GM12878 (cell line): ENCODE data around the gene PDZRN3. TPM values are rescaled to one million over a fixed set of nuclear protein-coding genes. Genes with fewer than 3 reads are reported as not detected.

Experiments
- ATF2 ChIP-seq: IDR thresholded peaks from 2 replicates; pipeline ENCODE4 v1.6.1; 2012; ENCODE audit warnings: low read length, inconsistent platforms
- CHD4 ChIP-seq: fragments of 200-600 bp; sonication (generic); IDR thresholded peaks from 2 replicates; pipeline ENCODE4 v1.6.1; 2016; ENCODE audit warnings: mild to moderate bottlenecking
- CREB1 ChIP-seq: IDR thresholded peaks from 2 replicates; pipeline ENCODE4 v1.6.1; 2012; ENCODE audit warnings: low read depth, mild to moderate bottlenecking, inconsistent platforms
- GABPA ChIP-seq: IDR thresholded peaks from 2 replicates; pipeline ENCODE4 v1.6.1; 2014; ENCODE audit warnings: antibody characterized with exemption, low read depth, mild to moderate bottlenecking, inconsistent platforms
- HDAC6 ChIP-seq: fragments of 200-600 bp; sonication (generic); IDR thresholded peaks from one replicate; pipeline ENCODE4 v1.8.0; 2017; ENCODE audit warnings: antibody characterized with exemption; ENCODE audit not compliant: unreplicated experiment
- IRF5 ChIP-seq: fragments of 450-650 bp; IDR thresholded peaks from 2 replicates; pipeline ENCODE4 v1.6.1; 2017; ENCODE audit warnings: borderline replicate concordance
- JUNB ChIP-seq: IDR thresholded peaks from 2 replicates; pipeline ENCODE4 v1.6.1; 2016; ENCODE audit warnings: antibody characterized with exemption, mild to moderate bottlenecking
- MEF2A ChIP-seq: IDR thresholded peaks from 2 replicates; pipeline ENCODE4 v1.6.1; 2011; ENCODE audit warnings: low read depth, mild to moderate bottlenecking, low read length, moderate library complexity; ENCODE audit not compliant: insufficient read depth
- MEF2B ChIP-seq: fragments of 450-650 bp; IDR thresholded peaks from 2 replicates; pipeline ENCODE4 v1.6.1; 2018; ENCODE audit warnings: mild to moderate bottlenecking, moderate library complexity; ENCODE audit not compliant: partially characterized antibody, poor library complexity, severe bottlenecking
- NFIC ChIP-seq: IDR thresholded peaks from 2 replicates; pipeline ENCODE4 v1.6.1; 2012; ENCODE audit warnings: low read depth, mild to moderate bottlenecking, inconsistent platforms, low read length, moderate library complexity
- PAX5 ChIP-seq: IDR thresholded peaks from 2 replicates; pipeline ENCODE4 v1.6.1; 2011; ENCODE audit warnings: low read depth, low read length, borderline replicate concordance
- PKNOX1 ChIP-seq: fragments of 450-650 bp; IDR thresholded peaks from 2 replicates; pipeline ENCODE4 v1.6.1; 2016; ENCODE audit warnings: mild to moderate bottlenecking
- PML ChIP-seq: IDR thresholded peaks from 2 replicates; pipeline ENCODE4 v1.6.1; 2012; ENCODE audit warnings: low read length, inconsistent platforms
- POU2F2 ChIP-seq: IDR thresholded peaks from 3 replicates; pipeline ENCODE4 v1.6.1; 2011; ENCODE audit warnings: low read depth, mild to moderate bottlenecking, low read length, borderline replicate concordance
- SIN3A ChIP-seq: IDR thresholded peaks from 2 replicates; pipeline ENCODE4 v1.6.1; 2012; ENCODE audit warnings: low read depth, low read length, improper control_type of control experiment
- SKIL ChIP-seq: fragments of 450-650 bp; IDR thresholded peaks from 2 replicates; pipeline ENCODE4 v1.6.1; 2017; ENCODE audit warnings: mild to moderate bottlenecking, low read depth, inconsistent platforms; ENCODE audit not compliant: poor library complexity, severe bottlenecking
- SP1 ChIP-seq: IDR thresholded peaks from one replicate; pipeline ENCODE4 v1.6.1; 2011; ENCODE audit warnings: low read depth, low read length
- SUZ12 ChIP-seq: fragments of 200-600 bp; sonication (generic); IDR thresholded peaks from one replicate; pipeline ENCODE4 v1.6.1; 2018; ENCODE audit warnings: antibody characterized with exemption, mild to moderate bottlenecking; ENCODE audit not compliant: unreplicated experiment
- TARDBP ChIP-seq: IDR thresholded peaks from 2 replicates; pipeline ENCODE4 v1.6.1; 2016; ENCODE audit warnings: borderline replicate concordance
- YY1 ChIP-seq: IDR thresholded peaks from 2 replicates; pipeline ENCODE4 v1.6.1; 2011; ENCODE audit warnings: low read depth, mild to moderate bottlenecking, low read length
- ZNF592 ChIP-seq: fragments of 450-650 bp; IDR thresholded peaks from 2 replicates; pipeline ENCODE4 v1.6.1; 2017; ENCODE audit warnings: mild to moderate bottlenecking, moderate library complexity
- ZSCAN29 ChIP-seq: fragments of 450-650 bp; IDR thresholded peaks from 2 replicates; pipeline ENCODE4 v1.6.1; 2017; ENCODE audit warnings: mild to moderate bottlenecking, moderate library complexity
- polyA plus RNA-seq, 11 experiments: library from polyadenylated mRNA; depleted of rRNA in 4 of 11; unstranded in 6 of 11; stranded (reverse) in 5 of 11; fragments of >200 nt; fragmentation: Nextera tagmentation in 4 of 11; fragmentation: Illumina TruSeq in 1 of 11; extraction: Ambion mirVana in 4 of 11; extraction: Trizol in 1 of 11; gene quantifications; 1 replicate in 1 of 11; 2 replicates in 10 of 11; pipeline versions ENCODE4 v1.2.1 to v1.2.3, GENCODE V29; 2011 to 2016; ENCODE audit warnings: inconsistent platforms in 2 of 11, missing spikeins in 2 of 11, low read depth in 1 of 11
- total RNA-seq, 4 experiments: library from RNA; depleted of rRNA in 3 of 4; stranded (reverse); fragments of >200 nt in 3 of 4; fragmentation: Illumina TruSeq in 1 of 4; extraction: Trizol in 1 of 4; gene quantifications; 2 replicates each; pipeline versions ENCODE4 v1.2.1 to v1.2.3, GENCODE V29; 2013 to 2021

Gene PDZRN3
- total and polyA plus RNA-seq, 10 of the 15 experiments (the other 5 are each of a cell fraction or from before 2014, with no cell fraction given) = 0.07 to 0.37 (median 0.12) TPM; not detected in 6

GRCh38 chr3:73449774-73450173, 175.0 kb downstream of the PDZRN3 start (continued):
- TF ChIP-seq ATF2 (peak; percentile 78), TARDBP (no peak), SIN3A (no peak), ZSCAN29 (no peak), GABPA (no peak), SKIL (no peak), SUZ12 (no peak), HDAC6 (no peak), MEF2A (0 out of 2 replicates have a peak, but pooled peaks have one; percentile 67), IRF5 (no peak), JUNB (peak; percentile 90), CREB1 (0 out of 2 replicates have a peak, but pooled peaks have one; percentile 39), PKNOX1 (no peak), PAX5 (peak; percentile 80), NFIC (peak; percentile 67; the same call in 1 of the 2 replicates), CHD4 (no peak), PML (no peak), YY1 (no peak; the same call in 1 of the 2 replicates), SP1 (no peak), POU2F2 (peak; percentile 67; the same call in 1 of the 3 replicates), ZNF592 (no peak), MEF2B (no peak)
